Suprapubic skin (tissue), 4 donors: ENCODE measurements around the gene EME1. TPM values are rescaled to one million over a fixed set of nuclear protein-coding genes. Genes with fewer than 3 reads are reported as not detected.

Source experiments
- DNase-seq, 2 donors: peaks; one replicate each; pipeline ENCODE4 v3.0.0-alpha.2; 2019; ENCODE audit warnings: low spot score in 2 of 2
- H3K27ac ChIP-seq: fragments of 200-600 bp; sonication (generic); one replicate; pipeline ENCODE4 v1.5.1; 2019
- H3K27me3 ChIP-seq: fragments of 200-600 bp; sonication (generic); one replicate; pipeline ENCODE4 v1.5.1; 2019
- H3K36me3 ChIP-seq: fragments of 200-600 bp; sonication (generic); one replicate; pipeline ENCODE4 v1.5.1; 2019
- H3K4me1 ChIP-seq: fragments of 200-600 bp; sonication (generic); one replicate; pipeline ENCODE4 v1.5.1; 2019
- H3K4me3 ChIP-seq: fragments of 200-600 bp; sonication (generic); one replicate; pipeline ENCODE4 v1.5.1; 2019; ENCODE audit warnings: mild to moderate bottlenecking
- H3K9me3 ChIP-seq: fragments of 200-600 bp; sonication (generic); one replicate; pipeline ENCODE4 v1.5.1; 2019
- EP300 ChIP-seq: sonication (generic); formaldehyde crosslinking; IDR thresholded peaks from one replicate; pipeline ENCODE4 v1.6.1; 2017; ENCODE audit warnings: antibody characterized with exemption
- POLR2A ChIP-seq, 2 donors: fragments of 450-650 bp; IDR thresholded peaks; one replicate each; pipeline ENCODE4 v1.6.1; 2017; ENCODE audit warnings: antibody characterized with exemption in 2 of 2, mild to moderate bottlenecking in 2 of 2, moderate library complexity in 2 of 2
- POLR2AphosphoS5 ChIP-seq, 3 donors: sonication (generic); formaldehyde crosslinking; IDR thresholded peaks; one replicate each; pipeline ENCODE4 v1.6.1; 2017; ENCODE audit warnings: antibody characterized with exemption in 3 of 3
- WGBS: methylation state at CpG from one replicate; pipeline ENCODE4 v1.1.5; 2018; 5-methylcytosine and 5-hydroxymethylcytosine counted together
- total RNA-seq, 4 donors: library from RNA; depleted of rRNA; stranded (reverse); fragments of >200 nt; gene quantifications; one replicate each; pipeline ENCODE4 v1.1.0, GENCODE V29; 2016
- TF ChIP-seq, protein P1 (sequence below), 2 donors: fragments of 200-600 bp in 1 of 2; fragments of 450-650 bp in 1 of 2; sonication (generic) in 1 of 2; IDR thresholded peaks; one replicate each; pipeline ENCODE4 v1.5.1; 2016 to 2019; ENCODE audit warnings: antibody characterized with exemption in 2 of 2, mild to moderate bottlenecking in 1 of 2, moderate library complexity in 1 of 2

Gene EME1
- total RNA-seq, 4 donors from 2014 or later = 0.39 to 2.5 (median 0.98) TPM

DNA sequence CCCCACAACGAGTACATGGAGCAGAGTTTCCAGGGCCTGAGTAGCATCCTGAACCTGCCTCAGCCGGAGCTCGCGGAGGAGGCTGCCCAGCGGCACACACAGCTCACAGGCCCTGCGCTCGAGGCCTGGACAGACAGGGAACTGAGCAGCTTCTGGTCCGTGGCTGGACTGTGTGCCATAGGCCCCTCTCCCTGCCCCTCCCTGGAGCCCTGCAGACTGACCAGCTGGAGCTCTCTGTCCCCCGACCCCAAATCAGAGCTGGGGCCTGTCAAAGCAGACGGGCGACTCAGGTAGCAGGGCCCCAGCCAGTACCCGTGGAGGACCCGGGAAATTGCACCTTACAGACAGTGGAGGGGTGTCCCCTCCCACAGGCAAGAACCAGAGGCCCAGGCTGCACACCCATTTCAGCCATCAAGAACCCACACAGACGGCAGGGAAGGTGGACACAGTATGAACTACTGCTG lies 13.0 kb upstream of the EME1 start:
- DNase-seq = peak; percentile 58 to 74
- H3K36me3 ChIP-seq = peaks cover 59% of the 10 kb centered on the region
- peaks cover 5% of the 10 kb centered on the region for H3K4me1 ChIP-seq
- TF ChIP-seq EP300 = no peak
- no peak overlapping the region for H3K27ac ChIP-seq
- no peaks in the 10 kb centered on the region for H3K9me3 ChIP-seq
- WGBS = 74% methylated on average over 10 of the region's 14 CpGs
- H3K4me3 ChIP-seq = no peak overlapping the region
- H3K27me3 ChIP-seq = no peaks in the 10 kb centered on the region

DNA sequence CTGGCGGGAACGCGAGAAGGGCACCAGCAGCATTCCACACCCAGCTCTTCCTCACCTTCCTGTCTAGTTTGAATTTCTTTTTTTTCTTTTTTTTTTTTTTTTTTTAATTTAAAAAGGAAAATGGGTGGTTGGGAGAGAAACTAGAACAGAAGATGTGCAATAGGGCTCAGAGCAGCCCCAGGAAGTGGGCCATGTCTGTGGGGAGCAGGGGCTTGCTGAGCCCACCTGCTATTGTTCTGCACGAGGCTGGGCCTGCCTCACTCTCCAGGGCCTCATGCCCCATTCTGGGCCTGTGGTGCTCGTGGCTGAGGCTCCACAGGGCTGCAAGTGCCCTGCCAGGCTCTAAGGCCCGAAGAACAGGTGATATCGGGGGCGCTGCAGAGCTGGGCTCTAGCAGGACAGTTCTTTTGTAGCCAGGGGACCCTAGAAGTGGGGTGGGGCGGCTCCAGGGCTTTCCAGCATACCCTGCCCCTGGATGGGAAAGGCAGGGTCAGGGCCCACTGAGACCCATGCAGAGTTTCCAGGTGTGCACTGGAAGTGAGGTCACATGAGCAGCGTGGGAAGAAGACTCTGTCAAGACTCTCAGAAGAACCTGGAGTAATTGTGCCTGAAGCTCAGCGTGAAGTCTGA lies 12.4 kb upstream of the EME1 start:
- no peak overlapping the region for H3K27ac ChIP-seq
- no peak overlapping the region for H3K4me3 ChIP-seq
- H3K9me3 ChIP-seq = no peaks in the 10 kb centered on the region
- H3K27me3 ChIP-seq = no peaks in the 10 kb centered on the region
- DNase-seq = peak in 1 of 2 donors; percentile 70
- H3K4me1 ChIP-seq = peaks cover 5% of the 10 kb centered on the region
- TF ChIP-seq, protein P1, sequence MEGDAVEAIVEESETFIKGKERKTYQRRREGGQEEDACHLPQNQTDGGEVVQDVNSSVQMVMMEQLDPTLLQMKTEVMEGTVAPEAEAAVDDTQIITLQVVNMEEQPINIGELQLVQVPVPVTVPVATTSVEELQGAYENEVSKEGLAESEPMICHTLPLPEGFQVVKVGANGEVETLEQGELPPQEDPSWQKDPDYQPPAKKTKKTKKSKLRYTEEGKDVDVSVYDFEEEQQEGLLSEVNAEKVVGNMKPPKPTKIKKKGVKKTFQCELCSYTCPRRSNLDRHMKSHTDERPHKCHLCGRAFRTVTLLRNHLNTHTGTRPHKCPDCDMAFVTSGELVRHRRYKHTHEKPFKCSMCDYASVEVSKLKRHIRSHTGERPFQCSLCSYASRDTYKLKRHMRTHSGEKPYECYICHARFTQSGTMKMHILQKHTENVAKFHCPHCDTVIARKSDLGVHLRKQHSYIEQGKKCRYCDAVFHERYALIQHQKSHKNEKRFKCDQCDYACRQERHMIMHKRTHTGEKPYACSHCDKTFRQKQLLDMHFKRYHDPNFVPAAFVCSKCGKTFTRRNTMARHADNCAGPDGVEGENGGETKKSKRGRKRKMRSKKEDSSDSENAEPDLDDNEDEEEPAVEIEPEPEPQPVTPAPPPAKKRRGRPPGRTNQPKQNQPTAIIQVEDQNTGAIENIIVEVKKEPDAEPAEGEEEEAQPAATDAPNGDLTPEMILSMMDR (IDR thresholded peaks at IDR 0.05) = no peak
- no peak for TF ChIP-seq EP300
- TF ChIP-seq POLR2AphosphoS5 (IDR thresholded peaks at IDR 0.05) = no peak
- TF ChIP-seq POLR2A (IDR thresholded peaks at IDR 0.05) = no peak
- H3K36me3 ChIP-seq = peaks cover 59% of the 10 kb centered on the region
- 86% methylated on average over 10 of the region's 11 CpGs for WGBS

DNA sequence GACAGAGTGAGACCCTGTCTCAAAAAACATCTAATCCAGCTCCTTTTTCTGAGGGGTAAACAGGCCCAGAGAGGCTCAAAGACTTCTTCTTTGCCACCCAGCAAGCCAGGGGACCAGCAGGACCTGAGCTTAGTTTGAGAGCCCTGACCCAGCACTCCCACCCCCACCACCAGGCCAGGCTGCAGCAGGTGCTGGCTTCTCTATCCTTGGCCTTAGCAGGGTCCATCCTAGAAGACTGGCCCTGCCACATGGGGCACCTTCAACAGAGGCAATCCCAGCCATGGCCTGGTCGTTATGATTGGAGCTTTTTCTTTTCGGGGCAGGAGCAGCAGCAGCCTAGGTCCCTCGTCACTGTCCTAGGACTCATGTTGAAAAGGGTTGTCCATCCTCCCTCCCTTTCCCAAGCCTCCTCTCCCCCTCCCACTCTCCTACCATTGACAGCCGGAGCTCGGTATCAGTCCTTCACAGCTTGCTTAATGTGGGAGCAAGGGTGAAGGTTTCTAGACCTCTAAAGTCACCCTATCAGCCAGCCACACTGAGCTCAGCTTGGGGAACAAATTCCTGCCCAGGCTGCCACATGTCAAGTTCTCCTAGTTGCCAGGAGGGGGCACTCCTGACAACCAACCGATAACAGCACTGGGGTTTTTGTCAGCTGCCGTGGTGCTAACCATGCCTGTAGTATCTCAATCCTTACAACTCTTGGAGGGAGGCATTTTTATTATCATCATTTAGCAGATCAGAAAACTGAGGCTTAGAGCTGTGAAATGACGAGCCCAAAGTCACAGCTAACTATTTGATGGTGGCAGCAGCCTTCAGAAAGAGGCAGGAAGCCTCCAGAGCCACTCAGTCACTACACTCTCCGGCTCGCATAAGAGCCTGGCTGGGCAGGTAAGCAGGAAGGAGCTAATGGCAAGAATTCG lies 11.2 kb upstream of the EME1 start:
- Histone ChIP-seq H3K9me3 (no peaks in the 10 kb centered on the region), H3K4me3 (no peak overlapping the region), H3K27me3 (no peaks in the 10 kb centered on the region), H3K27ac (no peak overlapping the region), H3K36me3 (peaks cover 59% of the 10 kb centered on the region), H3K4me1 (peaks cover 5% of the 10 kb centered on the region)
- WGBS = 29% methylated on average over 11 of the region's 11 CpGs
- no peak for TF ChIP-seq POLR2A (IDR thresholded peaks at IDR 0.05)
- TF ChIP-seq, protein P1 (IDR thresholded peaks at IDR 0.05) = peak in 1 of 2 donors; percentile 78
- TF ChIP-seq EP300 = no peak
- DNase-seq = peak in 1 of 2 donors; percentile 57

DNA sequence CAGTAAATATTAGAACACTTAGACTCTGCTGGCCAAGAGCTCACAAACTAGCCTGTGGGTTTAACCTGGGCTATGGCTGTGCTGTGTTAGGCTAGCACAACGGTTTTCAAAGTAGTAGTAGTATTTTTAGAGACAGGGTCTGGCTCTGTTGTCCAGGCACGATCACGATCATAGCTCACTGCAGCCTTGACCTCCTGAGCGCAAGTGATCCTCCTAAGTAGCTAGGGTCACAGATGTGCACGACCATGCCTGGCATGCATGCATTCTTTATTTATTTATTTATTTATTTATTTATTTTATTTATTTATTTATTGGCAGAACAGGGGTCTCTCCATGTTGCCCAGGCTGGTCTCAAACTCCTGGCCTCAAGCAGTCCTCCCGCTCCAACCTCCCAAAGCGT lies 10.4 kb upstream of the EME1 start:
- peaks cover 59% of the 10 kb centered on the region for H3K36me3 ChIP-seq
- H3K4me3 ChIP-seq = no peak overlapping the region
- TF ChIP-seq, protein P1 (IDR thresholded peaks at IDR 0.05) = no peak
- TF ChIP-seq POLR2AphosphoS5 (IDR thresholded peaks at IDR 0.05) (no peak), EP300 (no peak), POLR2A (IDR thresholded peaks at IDR 0.05) (no peak)
- H3K9me3 ChIP-seq = no peaks in the 10 kb centered on the region
- 76% methylated on average over 7 of the region's 7 CpGs for WGBS
- peaks cover 5% of the 10 kb centered on the region for H3K4me1 ChIP-seq
- no peaks in the 10 kb centered on the region for H3K27me3 ChIP-seq
- H3K27ac ChIP-seq = no peak overlapping the region
- DNase-seq = no peak

DNA sequence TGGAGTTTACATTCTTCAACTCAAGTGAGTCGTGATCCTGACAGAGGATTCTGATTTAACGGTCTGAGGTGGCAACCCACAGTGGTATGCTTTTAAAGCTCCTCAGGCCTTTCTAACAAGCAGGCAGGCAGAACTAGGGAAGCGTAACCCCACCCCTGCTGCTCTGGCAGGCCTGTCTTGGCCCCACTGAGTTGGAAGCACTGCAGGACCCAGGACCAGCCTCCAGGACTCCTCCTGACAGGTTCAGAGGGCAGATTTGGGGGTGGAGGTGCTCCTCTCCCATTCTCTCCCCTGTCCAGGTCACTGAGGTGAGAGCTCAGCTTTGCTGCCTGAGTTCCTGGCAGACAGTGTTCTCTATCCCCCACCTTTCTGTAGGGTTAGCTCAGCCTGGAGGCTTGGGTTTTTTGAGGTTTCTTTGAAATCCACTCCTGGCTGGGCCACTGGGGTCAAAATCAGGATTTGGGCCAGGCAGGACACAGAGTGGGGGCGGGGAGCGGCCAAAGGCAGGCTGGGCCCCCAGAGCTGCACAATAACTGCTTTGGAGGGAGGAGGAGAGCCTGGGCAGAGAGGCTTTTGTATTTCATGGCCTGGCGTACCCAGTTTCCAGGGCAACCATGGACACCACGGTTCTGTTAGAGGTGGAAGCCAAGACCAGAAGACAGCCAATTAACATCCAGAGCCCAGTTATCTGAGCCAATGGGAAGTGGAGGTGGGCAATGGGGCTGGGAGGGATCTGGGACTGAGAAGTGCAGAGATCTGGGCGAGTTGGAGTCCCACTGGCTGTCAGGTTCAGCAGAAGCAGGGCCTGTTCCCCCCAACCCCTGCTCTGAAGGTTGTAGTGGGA lies 9.6 kb upstream of the EME1 start:
- H3K4me1 ChIP-seq = peaks cover 5% of the 10 kb centered on the region
- H3K36me3 ChIP-seq = peaks cover 59% of the 10 kb centered on the region

More for the DNA sequence above, 9.6 kb upstream of the EME1 start:
- TF ChIP-seq EP300 (no peak), POLR2A (IDR thresholded peaks at IDR 0.05) (no peak), POLR2AphosphoS5 (IDR thresholded peaks at IDR 0.05) (no peak)
- TF ChIP-seq, protein P1 (IDR thresholded peaks at IDR 0.05) = no peak
- no peak for DNase-seq
- 53% methylated on average over 8 of the region's 8 CpGs for WGBS
- Histone ChIP-seq H3K4me3 (no peak overlapping the region), H3K9me3 (no peaks in the 10 kb centered on the region), H3K27ac (no peak overlapping the region), H3K27me3 (no peaks in the 10 kb centered on the region)
